H7 (cell line): ENCODE measurements around the gene ZNF438. TPM values are rescaled to one million over a fixed set of nuclear protein-coding genes. Genes with fewer than 3 reads are reported as not detected.
A peak's percentile ranks its signal among the peaks of the same experiment; 100 is the strongest.

Experiments used
- DNase-seq: peaks from one replicate; pipeline ENCODE4 v3.0.0; 2012
- H3K27me3 ChIP-seq: 2 replicates; pipeline ENCODE4 v1.6.0; 2011; ENCODE audit warnings: mild to moderate bottlenecking, low read length; ENCODE audit not compliant: control insufficient read depth, insufficient read depth
- H3K36me3 ChIP-seq: replicated peaks from 2 replicates; pipeline ENCODE4 v1.5.1; 2011; ENCODE audit warnings: low read length; ENCODE audit not compliant: control insufficient read depth, insufficient read depth
- H3K4me3 ChIP-seq: 2 replicates; pipeline ENCODE4 v1.5.1; 2011; ENCODE audit warnings: low read depth, mild to moderate bottlenecking, control low read depth, low read length, moderate library complexity; ENCODE audit not compliant: insufficient read depth
- total RNA-seq: library from RNA; depleted of rRNA; stranded (reverse); fragments of >200 nt; shearing (Covaris generic); gene quantifications from 2 replicates; pipeline ENCODE4 v1.2.3, GENCODE V29; 2014; rRNA removed

ZNF438 gene, protein sequence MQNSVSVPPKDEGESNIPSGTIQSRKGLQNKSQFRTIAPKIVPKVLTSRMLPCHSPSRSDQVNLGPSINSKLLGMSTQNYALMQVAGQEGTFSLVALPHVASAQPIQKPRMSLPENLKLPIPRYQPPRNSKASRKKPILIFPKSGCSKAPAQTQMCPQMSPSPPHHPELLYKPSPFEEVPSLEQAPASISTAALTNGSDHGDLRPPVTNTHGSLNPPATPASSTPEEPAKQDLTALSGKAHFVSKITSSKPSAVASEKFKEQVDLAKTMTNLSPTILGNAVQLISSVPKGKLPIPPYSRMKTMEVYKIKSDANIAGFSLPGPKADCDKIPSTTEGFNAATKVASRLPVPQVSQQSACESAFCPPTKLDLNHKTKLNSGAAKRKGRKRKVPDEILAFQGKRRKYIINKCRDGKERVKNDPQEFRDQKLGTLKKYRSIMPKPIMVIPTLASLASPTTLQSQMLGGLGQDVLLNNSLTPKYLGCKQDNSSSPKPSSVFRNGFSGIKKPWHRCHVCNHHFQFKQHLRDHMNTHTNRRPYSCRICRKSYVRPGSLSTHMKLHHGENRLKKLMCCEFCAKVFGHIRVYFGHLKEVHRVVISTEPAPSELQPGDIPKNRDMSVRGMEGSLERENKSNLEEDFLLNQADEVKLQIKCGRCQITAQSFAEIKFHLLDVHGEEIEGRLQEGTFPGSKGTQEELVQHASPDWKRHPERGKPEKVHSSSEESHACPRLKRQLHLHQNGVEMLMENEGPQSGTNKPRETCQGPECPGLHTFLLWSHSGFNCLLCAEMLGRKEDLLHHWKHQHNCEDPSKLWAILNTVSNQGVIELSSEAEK
- 2.0 and 2.3 TPM in 2 replicates for total RNA-seq

DNA sequence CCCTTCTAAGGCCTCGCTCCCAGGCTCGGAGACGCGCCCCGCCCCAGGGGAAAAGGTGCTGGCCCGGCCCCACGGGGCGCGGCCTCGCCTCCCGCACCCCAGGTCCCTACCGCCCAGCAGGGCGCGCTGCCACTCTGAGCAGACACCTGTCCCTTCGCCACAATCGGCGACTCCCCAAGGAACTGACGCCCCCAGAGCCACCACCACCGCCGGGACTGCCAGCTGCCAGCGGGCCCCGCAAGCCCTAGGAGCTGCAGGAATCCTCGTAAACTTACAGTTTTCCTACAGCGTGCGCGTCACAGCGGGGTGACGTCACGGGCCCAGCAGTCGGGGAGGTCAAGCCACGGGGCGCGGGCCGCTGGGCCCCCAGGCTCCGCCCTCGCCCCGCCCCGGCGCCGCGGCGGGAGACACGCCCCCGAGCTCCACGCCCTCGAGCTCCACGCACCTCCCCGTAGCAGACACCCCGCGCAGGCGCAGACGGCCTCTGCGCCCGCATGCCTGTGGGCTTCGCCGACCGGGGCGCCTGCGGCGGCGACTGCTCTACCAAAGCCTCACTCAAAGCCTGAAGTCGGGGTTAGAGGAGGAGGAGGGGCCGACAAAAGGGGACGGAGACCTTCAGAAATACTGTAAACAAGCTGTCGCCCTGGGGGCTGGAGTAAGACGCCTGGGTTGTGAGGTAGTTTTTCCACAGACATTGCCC, at the start of gene ZNF438:
TSS of gene ZNF438 (minus strand) at position 308 of the 700 bp plus-strand sequence. CDS start 154,831 bp downstream, outside the sequence.
- peak; percentile 96 for DNase-seq
- Histone ChIP-seq H3K27me3 (peaks cover 4% of the 10 kb centered on the region), H3K4me3 (peak within 1 kb of the TSS; percentile 82), H3K36me3 (no peaks in the 10 kb centered on the region)

DNA sequence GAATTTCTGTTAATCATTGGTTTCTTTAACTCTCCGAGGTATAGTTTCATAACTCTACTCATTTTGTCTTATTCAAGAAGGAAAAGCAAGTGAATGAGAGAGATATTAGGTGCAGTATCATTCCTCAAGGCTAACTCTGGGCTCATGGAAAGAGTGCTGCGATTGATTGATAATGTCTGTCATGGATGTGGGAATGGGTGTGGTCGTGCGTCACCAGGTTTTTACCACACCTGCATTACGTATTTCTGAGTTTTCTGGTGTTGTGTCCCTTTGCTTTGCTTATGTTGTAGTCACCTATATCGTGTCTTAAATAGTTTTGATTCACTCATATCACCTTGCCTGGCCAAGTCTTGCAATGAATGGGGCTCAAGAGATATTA, 44.9 kb upstream of the ZNF438 start:
- H3K27me3 ChIP-seq: no peaks in the 10 kb centered on the region
- H3K36me3 ChIP-seq: no peaks in the 10 kb centered on the region
- DNase-seq: no peak
- H3K4me3 ChIP-seq: no peak overlapping the region

DNA sequence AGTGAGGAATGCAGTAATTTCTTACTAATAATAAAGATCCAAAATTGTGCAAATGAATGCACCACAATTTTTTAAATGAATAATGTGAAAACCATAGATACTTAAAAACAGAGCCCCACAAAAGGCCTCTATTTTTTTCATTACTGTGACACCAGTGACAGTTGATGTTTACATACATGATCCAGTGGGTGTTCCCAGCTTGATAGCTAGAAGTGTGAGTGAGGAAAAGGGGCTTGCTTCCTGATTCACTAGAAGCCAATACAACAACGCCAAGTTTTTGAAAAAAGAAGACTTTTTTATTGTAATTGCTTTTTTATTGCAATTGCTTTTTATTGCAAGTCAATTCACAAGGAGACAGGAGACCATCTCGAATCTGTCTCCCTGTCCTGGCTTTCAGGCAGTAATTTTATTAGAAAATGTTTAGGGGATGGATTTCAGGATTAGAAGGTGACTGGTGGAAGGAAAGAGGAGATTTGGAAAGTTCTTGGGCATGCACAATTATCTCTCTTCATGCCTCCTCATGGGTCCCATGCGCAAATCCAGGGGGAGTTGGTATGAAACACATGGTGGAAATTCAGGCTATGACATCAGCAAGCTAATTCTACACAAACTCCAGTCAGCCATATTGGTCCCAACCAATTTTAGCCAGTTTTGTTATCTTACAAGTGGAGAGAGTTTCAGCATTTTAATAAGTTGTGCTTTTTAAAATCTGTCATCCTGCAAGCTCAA, 44.4 kb upstream of the ZNF438 start:
- no peak for DNase-seq
- 0 out of 2 replicates have a peak, but pooled peaks cover under 1% of the 10 kb centered on the region for H3K27me3 ChIP-seq
- H3K4me3 ChIP-seq: no peak overlapping the region
- no peaks in the 10 kb centered on the region for H3K36me3 ChIP-seq

DNA sequence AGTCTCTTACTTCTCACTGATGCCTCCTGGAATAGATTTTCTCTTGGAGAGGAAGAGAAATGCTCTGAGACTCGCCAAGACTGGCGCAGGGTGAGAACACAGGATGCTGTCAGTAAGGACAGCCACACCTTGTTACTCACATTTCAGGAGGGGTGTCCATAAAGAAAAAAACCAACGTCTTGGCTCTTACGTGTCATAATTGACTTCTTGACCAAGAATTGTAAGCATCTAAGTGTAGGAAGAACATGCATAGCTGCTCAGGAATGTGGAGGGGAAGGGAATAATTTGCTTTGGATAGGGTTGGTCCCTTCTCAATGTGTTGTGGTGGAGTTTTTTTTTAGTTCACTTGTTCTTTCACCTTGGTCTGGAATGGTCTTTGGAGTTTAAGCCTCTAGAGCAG, 43.8 kb upstream of the ZNF438 start:
- Histone ChIP-seq H3K27me3 (0 out of 2 replicates have a peak, but pooled peaks cover 2% of the 10 kb centered on the region), H3K36me3 (no peaks in the 10 kb centered on the region), H3K4me3 (no peak overlapping the region)
- no peak for DNase-seq

DNA sequence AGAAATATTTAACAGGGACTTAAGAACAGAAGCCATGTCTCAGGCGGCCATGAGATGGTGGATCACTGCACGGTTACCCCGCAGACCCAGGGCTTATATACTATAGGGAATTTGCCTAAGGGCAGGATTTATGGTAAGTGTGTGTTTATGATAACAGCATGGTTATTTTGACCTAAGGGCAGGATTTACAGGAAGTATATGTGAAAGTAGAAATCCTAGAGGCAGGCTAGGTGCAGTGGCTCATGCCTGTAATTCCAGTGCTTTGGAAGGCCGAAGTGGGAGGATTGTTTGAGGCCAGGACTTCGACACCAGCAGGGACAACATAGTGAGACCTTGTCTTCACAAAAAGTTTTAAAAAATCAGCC, 43.0 kb upstream of the ZNF438 start:
- Histone ChIP-seq H3K4me3 (no peak overlapping the region), H3K36me3 (no peaks in the 10 kb centered on the region), H3K27me3 (0 out of 2 replicates have a peak, but pooled peaks cover 2% of the 10 kb centered on the region)
- no peak for DNase-seq

DNA sequence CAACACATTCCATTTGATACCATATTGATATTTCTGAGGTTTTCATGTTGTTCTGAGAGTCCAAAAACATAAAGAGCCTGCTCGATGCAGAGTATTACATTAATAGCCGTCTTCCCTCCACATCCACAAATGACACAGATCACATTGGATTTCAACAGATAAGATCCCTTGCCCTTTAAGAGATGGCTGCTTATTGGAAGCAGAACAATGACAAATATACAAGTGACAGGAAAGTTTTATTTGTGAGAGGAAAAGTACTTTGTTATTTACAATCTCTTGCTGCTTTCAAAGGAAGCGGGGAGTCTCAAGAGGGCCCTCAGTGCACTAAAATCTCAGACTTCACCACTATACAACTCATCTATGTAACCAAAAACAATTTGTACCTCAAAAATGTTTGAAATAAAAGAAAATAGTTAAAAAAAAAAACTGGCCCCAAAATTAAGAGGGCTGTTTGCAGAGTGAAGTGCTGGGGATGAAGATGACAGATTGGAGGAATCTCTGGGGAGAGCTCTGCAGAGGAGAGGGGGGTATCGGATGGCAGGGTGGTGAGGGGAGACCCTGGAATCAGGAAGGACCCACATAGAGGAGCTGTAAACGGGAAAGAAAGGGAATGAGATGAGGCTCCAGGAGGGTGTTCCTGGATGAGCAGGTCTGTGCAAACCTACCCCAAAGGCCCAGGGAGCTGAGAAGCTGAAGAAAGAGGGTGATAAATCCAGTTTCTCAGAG, 42.5 kb upstream of the ZNF438 start:
- DNase-seq: no peak
- Histone ChIP-seq H3K27me3 (0 out of 2 replicates have a peak, but pooled peaks cover 2% of the 10 kb centered on the region), H3K4me3 (no peak overlapping the region), H3K36me3 (no peaks in the 10 kb centered on the region)

DNA sequence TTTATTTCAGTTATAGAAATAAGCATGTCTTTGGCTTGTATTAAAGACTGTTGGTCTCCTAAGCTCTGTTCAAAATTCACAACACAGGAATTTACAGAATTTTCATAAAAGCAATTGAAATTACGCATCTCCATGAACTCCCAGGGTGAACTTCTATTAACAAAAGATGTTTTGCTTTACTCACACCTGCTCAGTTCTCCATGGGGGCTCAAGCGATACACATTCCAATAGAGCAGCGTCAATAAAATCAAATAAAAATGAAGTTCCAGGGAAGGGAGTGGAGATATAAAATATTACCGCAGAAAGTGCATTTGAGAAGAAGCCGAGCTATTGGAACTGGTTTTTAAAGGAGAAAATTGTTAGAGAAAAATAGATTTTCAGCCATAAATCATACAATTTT, 41.5 kb upstream of the ZNF438 start:
- Histone ChIP-seq H3K4me3 (no peak overlapping the region), H3K36me3 (no peaks in the 10 kb centered on the region), H3K27me3 (0 out of 2 replicates have a peak, but pooled peaks cover 2% of the 10 kb centered on the region)
- DNase-seq: no peak

DNA sequence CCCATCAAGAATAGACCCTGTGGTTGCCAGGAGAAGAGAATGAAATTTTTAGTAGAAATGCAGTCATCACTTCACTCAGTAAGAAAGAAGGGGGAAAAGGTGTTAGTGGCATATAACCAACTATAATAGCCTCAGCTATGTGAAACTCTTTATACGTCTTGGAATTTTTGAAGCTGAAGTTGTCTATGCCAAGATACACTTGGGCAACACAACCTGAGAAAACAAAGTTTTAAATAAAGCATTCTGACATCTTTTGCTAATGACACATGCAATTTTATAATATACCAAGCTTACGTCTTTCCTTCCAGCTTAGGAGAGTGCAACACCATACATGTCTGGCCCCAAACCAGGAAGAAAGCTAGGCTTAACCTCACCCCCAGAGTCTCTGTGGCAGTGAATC, 40.8 kb upstream of the ZNF438 start:
- no peak overlapping the region for H3K4me3 ChIP-seq
- H3K27me3 ChIP-seq: 0 out of 2 replicates have a peak, but pooled peaks cover 2% of the 10 kb centered on the region
- no peak for DNase-seq
- no peaks in the 10 kb centered on the region for H3K36me3 ChIP-seq

DNA sequence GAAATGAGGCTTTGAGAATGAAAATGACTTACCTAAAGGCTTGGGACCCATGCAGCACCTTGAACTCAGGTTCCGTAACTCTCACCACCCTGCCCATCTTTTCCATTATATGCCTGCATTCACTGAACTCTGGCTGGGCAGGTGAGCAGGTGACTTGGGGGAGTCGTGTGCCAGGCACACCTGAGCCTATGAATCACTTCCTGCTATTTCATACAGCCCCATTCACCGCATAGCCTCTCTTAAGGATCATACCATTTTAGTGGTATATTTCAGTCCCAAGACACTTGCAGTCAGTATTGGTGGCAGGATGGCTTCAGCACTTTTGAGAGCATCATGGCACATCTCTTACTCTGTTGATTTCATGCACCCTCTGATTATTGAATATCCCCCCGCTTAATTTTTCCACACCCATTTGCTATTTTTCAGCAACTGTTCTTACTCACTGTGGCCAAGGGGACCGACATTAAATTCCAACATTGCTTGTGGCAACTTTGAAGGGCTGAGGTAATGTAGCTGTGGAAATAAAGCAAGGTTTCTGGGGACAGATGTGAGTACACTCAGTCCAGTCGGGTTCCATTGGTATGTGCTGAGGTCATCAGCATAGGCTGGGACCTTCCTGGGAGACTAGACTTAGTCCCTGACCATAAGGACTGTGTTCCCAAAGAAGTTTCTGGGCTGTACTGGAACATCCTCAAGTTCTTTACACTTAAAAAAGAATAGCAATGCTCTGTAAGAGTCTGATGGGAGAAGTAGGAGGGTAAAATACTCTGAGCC, 39.8 kb upstream of the ZNF438 start:
- no peak for DNase-seq
- no peaks in the 10 kb centered on the region for H3K36me3 ChIP-seq
- H3K4me3 ChIP-seq: no peak overlapping the region
- H3K27me3 ChIP-seq: 0 out of 2 replicates have a peak, but pooled peaks cover 2% of the 10 kb centered on the region

DNA sequence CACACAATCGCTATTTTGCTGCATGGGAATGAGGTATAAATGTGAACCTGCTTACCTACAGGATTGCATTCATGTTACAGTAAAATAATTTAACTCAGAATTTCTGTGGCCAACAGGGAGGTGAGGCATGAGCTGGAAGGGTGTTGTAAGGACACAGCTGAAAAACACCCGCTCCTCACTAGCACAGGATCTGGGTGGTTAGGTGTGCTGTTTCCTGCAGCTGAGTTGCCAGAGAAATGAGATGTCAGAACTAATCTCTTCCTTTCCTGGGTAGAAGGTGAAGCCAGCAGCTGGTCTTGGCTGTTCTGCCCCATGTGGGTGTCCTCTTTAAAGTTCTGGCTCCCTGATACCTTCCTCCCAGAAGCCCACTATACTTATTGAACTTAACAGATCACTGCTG, 39.0 kb upstream of the ZNF438 start:
- no peaks in the 10 kb centered on the region for H3K36me3 ChIP-seq
- H3K27me3 ChIP-seq: 0 out of 2 replicates have a peak, but pooled peaks cover 2% of the 10 kb centered on the region
- no peak for DNase-seq
- H3K4me3 ChIP-seq: no peak overlapping the region

DNA sequence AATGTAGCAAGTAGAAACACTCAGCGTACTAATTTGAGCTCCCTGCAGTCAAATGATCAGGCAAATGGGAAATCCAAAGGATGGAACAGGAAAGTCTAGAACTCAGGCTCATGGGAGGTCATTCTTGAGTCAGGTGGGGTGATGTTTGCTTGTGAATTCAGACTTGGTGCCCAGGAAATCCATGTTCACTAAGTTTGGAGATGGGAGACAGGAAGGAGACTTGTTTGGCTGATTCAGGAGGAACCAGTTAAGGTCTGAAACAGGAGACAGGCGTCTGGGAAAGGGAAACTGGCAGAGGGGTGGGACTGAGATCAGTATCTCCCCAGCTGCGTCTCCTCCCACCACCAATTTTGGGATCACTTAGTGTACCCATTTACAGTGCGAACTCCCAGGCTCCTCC, 38.4 kb upstream of the ZNF438 start:
- H3K27me3 ChIP-seq: 0 out of 2 replicates have a peak, but pooled peaks cover 2% of the 10 kb centered on the region
- DNase-seq: no peak
- no peak overlapping the region for H3K4me3 ChIP-seq
- H3K36me3 ChIP-seq: no peaks in the 10 kb centered on the region

DNA sequence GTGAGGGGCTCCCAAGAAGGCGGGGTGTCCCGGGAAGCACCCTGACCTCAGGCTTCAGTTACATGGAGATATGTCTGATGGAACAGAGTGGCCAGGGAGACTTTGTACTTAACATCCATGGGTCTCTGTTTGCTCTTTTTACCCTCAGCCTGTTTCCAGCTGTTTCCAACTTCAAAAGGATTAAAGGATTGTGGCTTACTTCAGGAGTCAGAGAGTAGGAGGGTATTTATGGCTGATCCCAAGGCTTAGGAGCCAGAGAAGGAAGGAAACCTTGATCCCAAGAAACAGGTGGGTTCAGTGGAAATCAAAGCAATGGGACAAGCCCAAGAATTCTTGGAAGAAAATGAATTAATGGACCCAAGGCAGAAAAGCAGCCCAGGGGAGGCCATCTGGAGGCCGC, 37.7 kb upstream of the ZNF438 start:
- H3K4me3 ChIP-seq: no peak overlapping the region

DNA sequence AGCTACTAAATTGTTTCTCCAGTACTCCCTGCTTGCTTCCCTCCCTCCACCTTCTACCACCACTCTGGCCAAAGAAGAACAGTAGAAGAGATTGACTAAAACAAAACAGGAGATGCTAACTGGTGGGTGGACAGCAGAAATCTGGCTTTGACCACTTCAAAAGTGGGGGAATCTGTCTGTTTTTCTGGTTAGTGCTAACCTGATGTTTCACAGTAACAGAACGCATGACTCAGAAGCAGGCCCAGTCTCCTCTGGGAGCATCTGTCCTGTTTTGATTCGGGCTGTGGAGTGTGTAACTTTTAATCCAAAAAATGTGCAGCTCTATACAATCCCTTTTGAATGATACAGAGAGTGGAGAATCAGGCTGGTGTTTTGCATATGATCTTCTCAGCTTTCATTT, 32.7 kb upstream of the ZNF438 start:
- Histone ChIP-seq H3K36me3 (no peaks in the 10 kb centered on the region), H3K4me3 (no peak overlapping the region), H3K27me3 (no peaks in the 10 kb centered on the region)
- no peak for DNase-seq

More for the DNA sequence above, 37.7 kb upstream of the ZNF438 start:
- Histone ChIP-seq H3K27me3 (0 out of 2 replicates have a peak, but pooled peaks cover 2% of the 10 kb centered on the region), H3K36me3 (no peaks in the 10 kb centered on the region)
- no peak for DNase-seq
